Trophoblast cell (in vitro differentiated cells and primary cell): Measurements from ENCODE around the gene CTDSPL.

Experiments used
- DNase-seq, 2 donors: peaks; one replicate each; pipeline ENCODE4 v3.0.0-alpha.2; 2016
- H2AFZ ChIP-seq: 2 replicates; pipeline ENCODE4 v1.6.1; 2013; ENCODE audit warnings: low read length, moderate library complexity, mild to moderate bottlenecking; ENCODE audit not compliant: insufficient read depth, poor library complexity
- H2AK5ac ChIP-seq: 2 replicates; pipeline ENCODE4 v1.6.1; 2013; ENCODE audit warnings: mild to moderate bottlenecking, low read length
- H2BK120ac ChIP-seq: 2 replicates; pipeline ENCODE4 v1.6.1; 2013; ENCODE audit warnings: low read length, mild to moderate bottlenecking, moderate library complexity; ENCODE audit not compliant: insufficient read depth, poor library complexity
- H2BK12ac ChIP-seq: 2 replicates; pipeline ENCODE4 v1.6.1; 2013; ENCODE audit warnings: mild to moderate bottlenecking, low read length, moderate library complexity
- H2BK5ac ChIP-seq: 2 replicates; pipeline ENCODE4 v1.6.1; 2013; ENCODE audit warnings: low read length, low read depth, moderate library complexity, mild to moderate bottlenecking; ENCODE audit not compliant: poor library complexity
- H3K14ac ChIP-seq: 2 replicates; pipeline ENCODE4 v1.6.1; 2013; ENCODE audit warnings: mild to moderate bottlenecking, low read length
- H3K18ac ChIP-seq: 2 replicates; pipeline ENCODE4 v1.6.1; 2013; ENCODE audit warnings: mild to moderate bottlenecking, low read length
- H3K23ac ChIP-seq: 2 replicates; pipeline ENCODE4 v1.6.1; 2013; ENCODE audit warnings: low read length
- H3K27ac ChIP-seq: 2 replicates; pipeline ENCODE4 v1.5.1; 2013; ENCODE audit warnings: low read depth, mild to moderate bottlenecking, inconsistent platforms, low read length, moderate library complexity
- H3K27me3 ChIP-seq: 2 replicates; pipeline ENCODE4 v1.6.1; 2013; ENCODE audit warnings: inconsistent platforms, mild to moderate bottlenecking, low read length, moderate library complexity; ENCODE audit not compliant: insufficient read depth
- H3K36me3 ChIP-seq, 2 experiments: 1 replicate in 1 of 2; 2 replicates in 1 of 2; pipeline ENCODE4 v1.6.1; 2013; ENCODE audit warnings: low read length in 2 of 2, mild to moderate bottlenecking in 2 of 2, moderate library complexity in 1 of 2; ENCODE audit not compliant: insufficient read depth in 2 of 2, control insufficient read depth in 1 of 2
- H3K4ac ChIP-seq: 2 replicates; pipeline ENCODE4 v1.6.1; 2013; ENCODE audit warnings: low read depth, mild to moderate bottlenecking, low read length, moderate library complexity
- H3K4me1 ChIP-seq, 2 experiments: 1 replicate in 1 of 2; 2 replicates in 1 of 2; pipeline ENCODE4 v1.6.1; 2013; ENCODE audit warnings: low read length in 2 of 2, mild to moderate bottlenecking in 2 of 2, moderate library complexity in 1 of 2; ENCODE audit not compliant: insufficient read depth in 2 of 2, control insufficient read depth in 1 of 2
- H3K4me2 ChIP-seq: 2 replicates; pipeline ENCODE4 v1.6.1; 2013; ENCODE audit warnings: inconsistent platforms, mild to moderate bottlenecking, low read length, moderate library complexity
- H3K4me3 ChIP-seq: 2 replicates; pipeline ENCODE4 v1.5.1; 2013; ENCODE audit warnings: mild to moderate bottlenecking, low read depth, low read length, inconsistent platforms
- H3K79me1 ChIP-seq: one replicate; pipeline ENCODE4 v1.6.1; 2013; ENCODE audit warnings: low read length
- H3K79me2 ChIP-seq: 2 replicates; pipeline ENCODE4 v1.6.1; 2013; ENCODE audit warnings: low read length, mild to moderate bottlenecking; ENCODE audit not compliant: control insufficient read depth, insufficient read depth, poor library complexity
- H3K9ac ChIP-seq: 2 replicates; pipeline ENCODE4 v1.6.1; 2013; ENCODE audit warnings: mild to moderate bottlenecking, low read length
- H3K9me3 ChIP-seq: 2 replicates; pipeline ENCODE4 v1.6.1; 2013; ENCODE audit warnings: low read depth, mild to moderate bottlenecking, control low read depth, inconsistent platforms, low read length; ENCODE audit not compliant: insufficient read depth
- H4K12ac ChIP-seq: 2 replicates; pipeline ENCODE4 v1.6.1; 2013; ENCODE audit warnings: low read depth, mild to moderate bottlenecking, low read length, moderate library complexity
- H4K8ac ChIP-seq: 2 replicates; pipeline ENCODE4 v1.6.1; 2013; ENCODE audit warnings: low read depth, mild to moderate bottlenecking, low read length, moderate library complexity
- H4K91ac ChIP-seq: one replicate; pipeline ENCODE4 v1.6.1; 2013; ENCODE audit warnings: low read depth, mild to moderate bottlenecking, low read length, moderate library complexity
- WGBS: extraction: QIAGEN DNeasy Blood & Tissue Kit; methylation state at CpG from one replicate; pipeline ENCODE4 v1.1.7; 2013; ENCODE audit warnings: missing lambda C conversion rate; ENCODE audit not compliant: insufficient read length, insufficient coverage; ENCODE audit errors: extremely low coverage; 5-methylcytosine and 5-hydroxymethylcytosine counted together

Gene CTDSPL

DNA sequence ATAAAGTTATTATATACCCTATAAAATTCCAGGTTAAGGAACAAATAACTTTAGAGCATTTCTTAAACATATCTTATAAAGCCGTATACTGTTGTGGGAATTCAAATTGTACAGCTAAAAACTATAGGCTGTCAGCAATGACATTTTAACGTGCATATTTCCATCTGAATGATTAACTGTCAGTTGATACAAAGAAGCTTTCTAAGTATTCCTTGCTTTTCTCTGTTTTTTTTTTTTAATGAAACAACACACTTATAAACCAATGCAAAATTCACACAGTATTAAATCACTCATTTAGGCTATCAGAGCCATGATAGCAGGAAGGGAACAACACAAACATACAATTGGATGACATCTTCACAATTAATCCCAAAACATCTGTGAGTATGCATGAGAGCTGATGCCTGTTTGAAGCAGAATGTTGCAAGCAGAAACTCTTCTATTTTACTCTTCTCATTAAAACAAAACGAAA lies 61.9 kb downstream of the CTDSPL start:
- no peak overlapping the region for H4K12ac ChIP-seq
- no peak overlapping the region for H2AK5ac ChIP-seq
- H3K9me3 ChIP-seq, result no peaks in the 10 kb centered on the region
- H3K4me2 ChIP-seq, result no peak overlapping the region
- H3K23ac ChIP-seq, result no peak overlapping the region
- H3K79me2 ChIP-seq, result no peaks in the 10 kb centered on the region
- H3K27me3 ChIP-seq, result no peaks in the 10 kb centered on the region
- no peak overlapping the region for H3K27ac ChIP-seq
- H2BK12ac ChIP-seq, result no peak overlapping the region
- no peak overlapping the region for H3K4ac ChIP-seq
- H3K79me1 ChIP-seq, result peaks cover 2% of the 10 kb centered on the region
- no peak for DNase-seq
- H3K9ac ChIP-seq, result no peak overlapping the region
- no peak overlapping the region for H2AFZ ChIP-seq
- WGBS, result no CpG with 5 or more reads among the region's 3 CpGs
- no peak overlapping the region for H3K4me3 ChIP-seq
- no peak overlapping the region for H3K14ac ChIP-seq
- H4K8ac ChIP-seq, result no peak overlapping the region
- H2BK5ac ChIP-seq, result no peak overlapping the region
- no peak overlapping the region for H2BK120ac ChIP-seq
- peaks cover 14 to 27% of the 10 kb centered on the region in 2 experiments for H3K4me1 ChIP-seq
- H4K91ac ChIP-seq, result no peak overlapping the region
- H3K18ac ChIP-seq, result no peak overlapping the region
- no peaks in the 10 kb centered on the region for H3K36me3 ChIP-seq

DNA sequence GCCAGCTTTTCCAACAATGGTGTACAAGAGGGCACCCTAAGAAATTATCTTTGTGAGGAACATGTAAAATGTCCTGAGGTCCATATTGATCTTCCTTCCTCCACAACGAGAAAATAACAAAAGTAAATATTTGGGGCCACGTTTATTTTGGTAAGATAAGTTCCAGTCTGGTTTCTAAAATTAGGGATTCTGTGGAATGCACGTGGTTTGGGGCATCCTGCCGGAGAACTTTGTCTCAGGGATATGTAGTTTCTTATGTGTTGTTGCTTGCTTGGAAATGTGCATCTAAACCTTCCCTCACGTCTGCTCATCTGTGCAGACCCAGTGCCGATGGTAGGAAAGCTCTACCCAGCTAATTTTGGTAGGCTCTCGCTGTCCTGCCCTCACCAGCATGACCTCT lies 62.8 kb downstream of the CTDSPL start:
- no peak overlapping the region for H2BK120ac ChIP-seq
- H3K4me3 ChIP-seq, result no peak overlapping the region
- no peak overlapping the region for H3K9ac ChIP-seq
- no peak overlapping the region for H3K4me2 ChIP-seq
- no peak overlapping the region for H4K8ac ChIP-seq
- H2AFZ ChIP-seq, result no peak overlapping the region
- no peak overlapping the region for H2AK5ac ChIP-seq
- no peak overlapping the region for H2BK5ac ChIP-seq
- H4K12ac ChIP-seq, result no peak overlapping the region
- no peak overlapping the region for H3K23ac ChIP-seq
- no peaks in the 10 kb centered on the region for H3K27me3 ChIP-seq
- no peaks in the 10 kb centered on the region for H3K9me3 ChIP-seq
- DNase-seq, result no peak
- peaks cover 14 to 25% of the 10 kb centered on the region in 2 experiments for H3K4me1 ChIP-seq
- H3K14ac ChIP-seq, result no peak overlapping the region
- H3K4ac ChIP-seq, result no peak overlapping the region
- no peak overlapping the region for H4K91ac ChIP-seq
- peaks cover 2% of the 10 kb centered on the region for H3K79me1 ChIP-seq
- no peaks in the 10 kb centered on the region for H3K36me3 ChIP-seq
- no peak overlapping the region for H3K27ac ChIP-seq
- H3K79me2 ChIP-seq, result no peaks in the 10 kb centered on the region
- peak overlapping the region; percentile 25 for H3K18ac ChIP-seq
- H2BK12ac ChIP-seq, result no peak overlapping the region
- WGBS, result no CpG with 5 or more reads among the region's 7 CpGs

GRCh38 chr3:37925157-37925556 lies 63.5 kb downstream of the CTDSPL start:
- no peak overlapping the region for H2AK5ac ChIP-seq
- no peak overlapping the region for H3K18ac ChIP-seq
- no peak overlapping the region for H3K9ac ChIP-seq
- H3K14ac ChIP-seq, result no peak overlapping the region
- H2AFZ ChIP-seq, result no peak overlapping the region
- no peak overlapping the region for H3K4me2 ChIP-seq
- no peaks in the 10 kb centered on the region for H3K79me2 ChIP-seq
- no CpG with 5 or more reads among the region's 2 CpGs for WGBS
- no peaks in the 10 kb centered on the region for H3K79me1 ChIP-seq
- H4K91ac ChIP-seq, result no peak overlapping the region
- H3K4me3 ChIP-seq, result no peak overlapping the region
- H3K36me3 ChIP-seq, result no peaks in the 10 kb centered on the region
- no peak overlapping the region for H3K23ac ChIP-seq
- H2BK120ac ChIP-seq, result no peak overlapping the region
- no peak for DNase-seq
- H2BK5ac ChIP-seq, result no peak overlapping the region
- H3K4me1 ChIP-seq, result peaks cover 10 to 21% of the 10 kb centered on the region in 2 experiments
- H4K12ac ChIP-seq, result no peak overlapping the region
- no peak overlapping the region for H4K8ac ChIP-seq
- no peak overlapping the region for H3K27ac ChIP-seq
- no peaks in the 10 kb centered on the region for H3K27me3 ChIP-seq
- H3K4ac ChIP-seq, result no peak overlapping the region
- H2BK12ac ChIP-seq, result no peak overlapping the region
- no peaks in the 10 kb centered on the region for H3K9me3 ChIP-seq

GRCh38 chr3:37926611-37927010 lies 64.9 kb downstream of the CTDSPL start:
- no CpG with 5 or more reads among the region's 3 CpGs for WGBS
- no peak overlapping the region for H3K4me2 ChIP-seq
- no peaks in the 10 kb centered on the region for H3K9me3 ChIP-seq
- H3K27ac ChIP-seq, result no peak overlapping the region
- H3K79me1 ChIP-seq, result no peaks in the 10 kb centered on the region
- H2AFZ ChIP-seq, result no peak overlapping the region
- peaks cover 4 to 10% of the 10 kb centered on the region in 2 experiments for H3K4me1 ChIP-seq
- no peak overlapping the region for H4K91ac ChIP-seq
- no peak overlapping the region for H3K14ac ChIP-seq
- no peak overlapping the region for H3K18ac ChIP-seq
- DNase-seq, result no peak
- no peak overlapping the region for H2BK12ac ChIP-seq
- no peak overlapping the region for H2BK5ac ChIP-seq
- H4K8ac ChIP-seq, result no peak overlapping the region
- no peaks in the 10 kb centered on the region for H3K36me3 ChIP-seq
- H3K4ac ChIP-seq, result no peak overlapping the region
- no peak overlapping the region for H3K23ac ChIP-seq
- H4K12ac ChIP-seq, result no peak overlapping the region
- no peak overlapping the region for H2BK120ac ChIP-seq
- H3K9ac ChIP-seq, result no peak overlapping the region
- no peaks in the 10 kb centered on the region for H3K27me3 ChIP-seq
- H2AK5ac ChIP-seq, result no peak overlapping the region
- no peaks in the 10 kb centered on the region for H3K79me2 ChIP-seq
- H3K4me3 ChIP-seq, result no peak overlapping the region
